Ovary (tissue), 3 donors: ENCODE results near the gene IPO9.

ENCODE experiments used
- CTCF ChIP-seq, 3 donors: fragments of 450-650 bp in 2 of 3; fragments of 200-600 bp in 1 of 3; IDR thresholded peaks; one replicate each; pipeline versions ENCODE4 v1.5.1 to v1.8.0; 2016 to 2022; ENCODE audit warnings: antibody characterized with exemption in 3 of 3, mild to moderate bottlenecking in 1 of 3
- EP300 ChIP-seq: sonication (generic); formaldehyde crosslinking; IDR thresholded peaks from one replicate; pipeline ENCODE4 v1.6.1; 2017; ENCODE audit warnings: antibody characterized with exemption
- POLR2A ChIP-seq: fragments of 450-650 bp; IDR thresholded peaks from one replicate; pipeline ENCODE4 v1.6.1; 2017; ENCODE audit warnings: antibody characterized with exemption, mild to moderate bottlenecking, moderate library complexity
- donor health status: DM: no; HTN: no; CAD: no.

DNA sequence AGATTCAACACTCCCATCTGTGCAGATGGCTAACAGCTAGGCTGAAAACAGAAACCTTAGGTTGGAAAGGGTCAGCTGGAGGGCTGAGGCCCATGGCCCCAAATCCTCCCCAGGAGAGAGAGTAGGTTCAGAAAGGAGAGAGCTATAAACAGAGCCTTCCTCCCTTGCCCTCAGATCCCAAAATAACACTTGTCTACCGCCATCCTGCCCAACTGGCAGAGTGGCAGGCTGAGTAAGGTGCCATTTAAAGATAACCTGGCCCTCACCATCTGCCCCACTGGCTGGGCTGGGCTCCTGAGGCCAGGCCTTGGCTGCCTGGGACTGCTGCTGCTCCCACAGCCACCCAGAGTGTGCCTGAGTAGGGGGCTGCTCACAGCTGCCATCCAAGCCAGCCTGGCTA, 55.5 kb downstream of the IPO9 start:
- no peak for TF ChIP-seq CTCF (IDR thresholded peaks at IDR 0.05)
- TF ChIP-seq POLR2A: no peak
- no peak for TF ChIP-seq EP300
